ENCODE data around the gene CPN1.

The CPN1 gene

GRCh38 chr10:100075426-100076220, 6.0 kb downstream of the CPN1 start:
- no peak for DNase-seq

GRCh38 chr10:100072514-100072913, 9.2 kb downstream of the CPN1 start:
- no peak for DNase-seq

DNA sequence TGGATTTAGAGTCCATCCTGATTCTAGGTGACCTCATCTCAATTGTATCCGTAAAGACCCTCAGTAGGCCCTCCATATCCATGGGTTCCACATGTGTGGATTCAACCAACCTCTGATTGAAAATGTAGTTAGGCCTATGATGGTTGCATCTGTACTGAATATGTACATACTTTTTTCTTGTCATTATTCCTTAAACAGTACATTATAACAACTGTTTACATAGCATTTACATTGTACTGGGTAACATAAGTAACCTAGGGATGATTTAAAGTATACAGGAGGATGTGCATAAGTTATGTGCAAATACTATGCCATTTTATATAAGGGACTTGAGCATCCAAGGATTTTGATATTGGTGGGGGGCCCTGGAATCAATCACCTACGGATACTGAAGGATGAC, 10.1 kb downstream of the CPN1 start:
- DNase-seq, result no peak

DNA sequence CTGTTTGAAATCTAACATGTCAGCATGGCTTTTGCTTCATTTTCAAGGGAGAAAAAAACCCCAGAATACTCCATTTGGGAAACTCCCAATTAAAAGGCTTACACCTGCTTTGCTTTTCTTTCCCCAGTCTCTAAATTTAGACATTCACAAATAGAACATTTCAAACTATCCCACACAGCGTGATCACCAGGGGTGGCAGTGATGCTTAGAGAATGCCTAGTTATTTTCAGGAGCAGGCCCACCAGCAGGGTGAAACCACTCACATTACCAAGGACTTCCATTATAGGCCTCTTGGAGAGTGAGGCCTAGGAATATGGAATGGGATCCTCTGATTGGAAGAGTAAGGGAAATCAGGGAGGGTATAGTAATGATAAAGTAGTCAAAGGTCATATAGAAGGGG, 14.2 kb downstream of the CPN1 start:
- no peak for DNase-seq

- DNase-seq, result no peak
These were observed 16.5 kb downstream of the CPN1 start for GRCh38 chr10:100065084-100065660.

- no peak for DNase-seq
These were observed 20.3 kb downstream of the CPN1 start for GRCh38 chr10:100061401-100061800.

DNA sequence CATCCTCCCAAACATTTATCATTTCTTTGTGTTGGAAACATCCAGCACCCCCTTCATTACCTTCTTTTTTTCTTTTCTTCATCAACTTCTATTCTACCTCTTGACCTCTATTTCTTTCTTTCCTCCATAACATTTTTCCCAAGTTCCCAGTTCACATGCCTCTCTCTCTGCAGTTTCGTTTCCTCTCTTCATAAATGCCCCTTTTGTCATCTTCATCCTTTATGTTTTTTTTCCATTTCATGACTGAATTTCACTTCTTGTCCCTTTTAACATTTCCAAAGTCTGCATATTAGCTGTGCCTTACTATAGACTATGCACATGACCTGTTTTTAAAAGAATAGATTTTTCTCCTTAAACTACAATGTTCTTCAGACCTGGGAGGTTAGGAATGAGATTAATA, 23.7 kb downstream of the CPN1 start:
- no peak for DNase-seq

- no peak for DNase-seq
These were observed 27.8 kb downstream of the CPN1 start for GRCh38 chr10:100053686-100054460.

DNA sequence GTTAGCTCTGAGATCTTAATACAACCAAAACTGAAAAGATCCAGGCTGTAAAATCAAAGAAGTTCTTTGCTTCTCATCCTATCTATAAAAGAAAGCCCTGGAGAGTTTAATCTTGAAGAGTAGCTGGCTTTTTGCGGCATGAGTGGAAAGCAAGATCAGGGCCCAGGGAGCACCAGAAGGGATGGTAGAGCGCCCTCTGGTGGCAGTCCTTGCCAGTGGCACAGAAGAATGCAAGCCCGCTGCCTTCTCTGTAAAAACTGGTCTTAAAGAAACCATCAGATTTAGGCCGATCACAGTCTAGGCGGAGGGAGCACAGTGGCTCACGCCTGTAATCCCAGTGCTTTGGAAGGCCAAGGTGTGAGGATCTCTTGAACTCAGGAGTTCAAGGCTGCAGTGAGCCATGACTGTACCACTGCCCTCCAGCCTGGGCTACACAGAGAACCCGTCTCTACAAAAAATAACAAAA, 35.6 kb downstream of the CPN1 start:
- DNase-seq, result peak; percentile 60

GRCh38 chr10:100045592-100045991, 36.1 kb downstream of the CPN1 start:
- DNase-seq, result no peak

GRCh38 chr10:100043796-100044195, 37.9 kb downstream of the CPN1 start:
- no peak for DNase-seq

DNA sequence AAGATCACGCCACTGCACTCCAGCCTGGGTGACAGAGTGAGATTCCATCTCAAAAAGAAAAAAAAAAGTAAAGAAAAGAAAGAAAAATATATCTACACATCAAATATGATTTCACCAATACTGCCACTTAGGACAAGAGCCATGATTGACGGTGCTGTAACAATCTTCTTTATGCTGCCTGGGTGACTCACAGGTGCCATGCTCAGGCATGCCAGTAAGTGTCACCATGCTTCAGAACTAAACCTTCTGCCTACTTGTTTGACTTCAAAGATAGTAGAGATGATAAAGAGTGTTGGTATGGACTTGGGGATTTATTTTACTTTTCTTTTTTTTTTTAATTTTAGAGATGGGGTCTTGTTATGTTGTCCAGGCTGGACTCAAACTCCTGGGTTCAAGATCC, 38.3 kb downstream of the CPN1 start:
- DNase-seq, result no peak

DNA sequence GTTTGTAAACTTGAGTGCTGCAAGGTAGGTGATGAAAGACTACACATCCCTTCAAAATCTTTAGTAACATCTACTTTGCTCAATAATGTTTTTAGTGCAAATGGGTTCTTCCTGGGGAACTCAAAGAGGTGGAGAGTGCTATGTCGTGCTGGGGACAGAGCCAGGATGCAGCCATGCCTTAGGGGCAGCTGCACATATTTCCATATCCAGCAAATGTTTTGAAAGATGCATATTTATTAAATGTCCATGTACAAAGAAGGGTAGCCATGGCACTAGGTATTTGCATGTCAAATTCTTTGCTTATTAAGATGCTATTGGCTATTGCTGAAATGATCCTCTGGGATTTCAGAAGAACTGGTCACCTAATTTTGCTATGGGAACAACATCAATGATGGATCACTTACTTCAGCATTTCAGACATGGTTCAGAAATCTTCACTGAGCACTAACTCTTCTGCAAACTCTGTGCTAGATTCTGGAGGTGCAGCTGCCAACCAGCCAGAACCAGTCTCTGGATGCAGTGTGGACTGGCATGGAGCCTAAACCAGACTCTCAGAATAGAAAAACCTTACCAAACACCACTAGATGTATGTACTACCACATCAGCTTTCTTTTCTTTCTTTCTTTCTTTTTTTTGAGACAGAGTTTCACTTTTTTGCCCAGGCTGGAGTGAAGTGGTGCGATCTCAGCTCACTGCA, 40.2 kb downstream of the CPN1 start:
- DNase-seq, result no peak

- DNase-seq, result no peak
These were observed 43.1 kb downstream of the CPN1 start for GRCh38 chr10:100038561-100039071.

DNA sequence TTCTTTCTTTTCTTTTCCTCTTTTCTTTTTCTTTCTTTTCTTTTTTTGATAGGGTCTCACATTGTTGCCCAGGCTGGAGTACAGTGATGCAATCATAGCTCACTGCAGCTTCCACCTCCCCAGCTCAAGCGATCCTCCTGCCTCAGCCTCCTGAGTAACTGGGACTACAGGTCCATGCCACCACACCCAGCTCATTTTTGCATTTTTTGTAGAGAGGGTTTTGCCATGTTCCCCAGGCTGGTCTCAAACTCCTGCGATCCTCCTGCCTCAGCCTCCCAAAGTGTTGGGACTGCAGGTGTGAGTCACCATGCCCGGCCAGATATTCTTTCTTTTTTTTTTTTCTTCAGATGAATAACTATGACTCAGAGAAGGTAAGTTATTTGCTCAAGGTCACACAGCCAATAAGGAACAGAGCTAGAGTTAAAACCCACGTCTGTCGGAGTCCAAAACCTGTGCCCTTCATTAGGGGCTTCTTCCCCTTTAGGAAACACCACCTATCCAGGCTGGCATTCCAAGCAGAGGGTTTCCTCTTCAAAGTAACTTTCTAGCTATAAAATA, 43.8 kb downstream of the CPN1 start:
- no peak for DNase-seq

GRCh38 chr10:100036850-100037249, 44.8 kb downstream of the CPN1 start:
- no peak for DNase-seq

GRCh38 chr10:100033766-100034418, 47.8 kb downstream of the CPN1 start:
- no peak for DNase-seq

- DNase-seq, result no peak
These were observed 54.3 kb downstream of the CPN1 start for GRCh38 chr10:100027416-100027815.

- no peak for DNase-seq
These were observed 56.1 kb downstream of the CPN1 start for GRCh38 chr10:100025576-100025975.

DNA sequence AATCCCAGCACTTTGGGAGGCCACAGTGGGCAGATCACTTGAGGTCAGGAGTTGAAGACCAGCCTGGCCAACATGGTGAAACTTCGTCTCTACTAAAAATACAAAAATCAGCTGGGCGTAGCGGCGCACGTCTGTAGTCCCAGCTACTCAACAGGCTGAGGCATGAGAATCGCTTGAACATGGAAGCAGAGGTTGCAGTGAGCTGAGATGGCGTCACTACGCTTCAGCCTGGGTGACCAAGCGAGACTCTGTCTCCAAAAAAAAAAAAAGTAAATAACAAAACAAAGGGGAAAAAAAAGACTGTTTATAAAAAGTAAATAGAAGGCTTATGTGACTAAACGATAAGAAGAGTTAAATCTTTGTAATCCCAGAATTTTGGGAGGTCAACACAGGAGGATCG, 56.9 kb downstream of the CPN1 start:
- no peak for DNase-seq

DNA sequence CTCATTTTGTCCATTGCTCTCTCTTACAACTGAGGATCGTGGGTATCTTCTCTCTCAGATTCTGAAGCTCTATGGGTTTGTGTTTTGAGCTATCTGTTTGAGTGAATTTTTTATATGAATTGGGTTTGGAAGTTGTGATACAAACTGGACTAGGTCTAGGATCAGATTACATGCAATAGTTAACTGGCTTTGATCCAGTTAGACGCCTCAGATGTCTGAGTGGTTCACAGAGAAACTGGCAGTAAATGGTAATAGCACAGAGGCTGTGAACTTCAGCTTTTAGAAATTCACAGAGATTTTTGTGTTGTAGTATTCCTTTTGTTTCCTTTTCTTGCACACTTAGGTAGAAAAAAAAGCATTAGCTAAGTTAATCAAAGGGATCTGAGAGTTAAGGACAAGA, 59.3 kb downstream of the CPN1 start:
- DNase-seq, result no peak

- DNase-seq, result no peak
These were observed 60.3 kb downstream of the CPN1 start for GRCh38 chr10:100021322-100021721.
